Measurements from ENCODE around the gene ITGB1BP2. TPM values are rescaled to one million over a fixed set of nuclear protein-coding genes. Genes with fewer than 3 reads are reported as not detected.
"Not testable (repeated sequence)": the region's sequence is repeated elsewhere in the genome, so short reads cannot be mapped to it uniquely, and the experiment has no call there.

ITGB1BP2 gene
- total RNA-seq, 1 donor from 2014 or later, result 10.2 TPM

DNA sequence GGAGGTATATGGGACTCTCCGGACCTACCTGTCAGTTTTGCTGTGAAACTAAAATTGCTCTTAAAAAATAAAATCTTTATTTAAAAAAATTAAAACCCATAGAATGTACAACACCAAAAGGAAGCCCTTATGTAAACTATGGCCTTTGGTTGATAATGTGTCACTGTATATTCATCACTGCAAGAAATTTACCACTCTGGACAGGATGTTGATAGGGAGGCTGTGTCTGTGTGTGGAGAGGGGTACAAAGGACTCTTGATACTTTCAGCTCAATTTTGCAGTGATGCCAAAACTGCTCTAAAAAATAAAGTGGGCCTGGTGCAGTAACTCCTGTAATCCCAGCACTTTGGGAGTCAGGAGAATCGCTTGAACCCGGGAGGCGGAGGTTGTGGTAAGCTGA, 44.7 kb upstream of the ITGB1BP2 start:
- no peaks in the 10 kb centered on the region for H3K27me3 Mint-ChIP-seq (ENCODE audit: low read depth)
- H3K4me1 Mint-ChIP-seq, result peaks cover 19% of the 10 kb centered on the region
- TF ChIP-seq, protein P1, sequence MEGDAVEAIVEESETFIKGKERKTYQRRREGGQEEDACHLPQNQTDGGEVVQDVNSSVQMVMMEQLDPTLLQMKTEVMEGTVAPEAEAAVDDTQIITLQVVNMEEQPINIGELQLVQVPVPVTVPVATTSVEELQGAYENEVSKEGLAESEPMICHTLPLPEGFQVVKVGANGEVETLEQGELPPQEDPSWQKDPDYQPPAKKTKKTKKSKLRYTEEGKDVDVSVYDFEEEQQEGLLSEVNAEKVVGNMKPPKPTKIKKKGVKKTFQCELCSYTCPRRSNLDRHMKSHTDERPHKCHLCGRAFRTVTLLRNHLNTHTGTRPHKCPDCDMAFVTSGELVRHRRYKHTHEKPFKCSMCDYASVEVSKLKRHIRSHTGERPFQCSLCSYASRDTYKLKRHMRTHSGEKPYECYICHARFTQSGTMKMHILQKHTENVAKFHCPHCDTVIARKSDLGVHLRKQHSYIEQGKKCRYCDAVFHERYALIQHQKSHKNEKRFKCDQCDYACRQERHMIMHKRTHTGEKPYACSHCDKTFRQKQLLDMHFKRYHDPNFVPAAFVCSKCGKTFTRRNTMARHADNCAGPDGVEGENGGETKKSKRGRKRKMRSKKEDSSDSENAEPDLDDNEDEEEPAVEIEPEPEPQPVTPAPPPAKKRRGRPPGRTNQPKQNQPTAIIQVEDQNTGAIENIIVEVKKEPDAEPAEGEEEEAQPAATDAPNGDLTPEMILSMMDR (conservative IDR thresholded peaks at IDR 0.05), result no peak
- H3K36me3 Mint-ChIP-seq (ENCODE audit: low read depth), result no peaks in the 10 kb centered on the region
- peaks cover 2% of the 10 kb centered on the region for H3K9me3 Mint-ChIP-seq
- H3K27ac Mint-ChIP-seq (ENCODE audit: unreplicated experiment), result no peak overlapping the region
- H3K4me3 Mint-ChIP-seq, result peak overlapping the region; percentile 57
- DNase-seq (ENCODE audit: low read depth, low spot score), result no peak

DNA sequence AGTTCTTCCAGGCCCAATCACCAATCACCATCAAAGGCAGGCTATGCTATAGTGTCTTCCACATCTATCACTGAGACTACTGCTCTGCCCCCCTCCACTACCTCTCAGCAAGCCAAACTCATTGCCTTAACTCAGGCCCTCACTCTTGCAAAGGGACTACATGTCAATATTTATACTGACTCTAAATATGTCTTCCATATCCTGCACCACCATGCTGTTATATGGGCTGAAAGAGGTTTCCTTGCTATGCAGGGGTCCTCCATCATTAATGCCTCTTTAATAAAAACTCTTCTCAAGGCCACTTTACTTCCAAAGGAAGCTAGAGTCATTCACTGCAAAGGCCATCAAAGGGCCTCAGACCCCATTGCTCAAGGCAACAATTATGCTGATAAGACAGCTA, 32.9 kb upstream of the ITGB1BP2 start:
- not testable (repeated sequence) for H3K9me3 Mint-ChIP-seq; H3K4me1 Mint-ChIP-seq; H3K36me3 Mint-ChIP-seq (ENCODE audit: low read depth); DNase-seq (ENCODE audit: low read depth, low spot score); H3K4me3 Mint-ChIP-seq; H3K27me3 Mint-ChIP-seq (ENCODE audit: low read depth); H3K27ac Mint-ChIP-seq (ENCODE audit: unreplicated experiment)

DNA sequence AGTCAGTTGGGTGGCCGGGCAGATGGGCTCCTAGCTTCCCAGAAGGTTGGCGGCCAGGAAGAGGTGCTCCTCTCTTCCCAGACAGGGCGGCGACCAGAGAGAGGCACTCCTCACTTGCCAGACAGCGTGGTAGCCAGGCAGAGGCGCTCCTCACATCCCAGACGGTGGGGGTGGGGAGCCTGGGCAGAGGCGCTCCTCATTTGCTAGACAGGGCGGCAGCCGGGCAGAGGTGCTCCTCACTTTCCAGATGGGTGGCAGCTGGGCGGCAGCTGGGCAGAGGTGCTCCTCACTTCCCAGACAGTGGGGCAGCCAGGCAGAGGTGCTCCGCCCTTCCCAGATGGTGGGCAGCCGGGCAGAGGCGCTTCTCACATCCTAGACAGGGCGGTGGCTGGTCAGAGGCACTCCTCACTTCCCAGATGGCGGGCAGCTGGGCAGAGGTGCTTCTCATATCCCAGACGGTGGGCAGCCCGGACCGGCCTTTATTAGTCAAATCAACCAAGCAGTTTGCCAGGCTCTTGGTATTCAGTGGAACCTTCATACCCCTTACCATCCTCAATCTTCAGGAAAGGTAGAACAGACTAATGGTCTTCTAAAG, 31.7 kb upstream of the ITGB1BP2 start:
- peaks cover 5% of the 10 kb centered on the region for H3K36me3 Mint-ChIP-seq (ENCODE audit: low read depth)
- no peaks in the 10 kb centered on the region for H3K27me3 Mint-ChIP-seq (ENCODE audit: low read depth)
- H3K4me3 Mint-ChIP-seq, result no peak overlapping the region
- DNase-seq (ENCODE audit: low read depth, low spot score), result no peak
- peaks cover 8% of the 10 kb centered on the region for H3K9me3 Mint-ChIP-seq
- TF ChIP-seq, protein P1 (conservative IDR thresholded peaks at IDR 0.05), result no peak
- H3K27ac Mint-ChIP-seq (ENCODE audit: unreplicated experiment), result no peak overlapping the region
- H3K4me1 Mint-ChIP-seq, result no peaks in the 10 kb centered on the region

DNA sequence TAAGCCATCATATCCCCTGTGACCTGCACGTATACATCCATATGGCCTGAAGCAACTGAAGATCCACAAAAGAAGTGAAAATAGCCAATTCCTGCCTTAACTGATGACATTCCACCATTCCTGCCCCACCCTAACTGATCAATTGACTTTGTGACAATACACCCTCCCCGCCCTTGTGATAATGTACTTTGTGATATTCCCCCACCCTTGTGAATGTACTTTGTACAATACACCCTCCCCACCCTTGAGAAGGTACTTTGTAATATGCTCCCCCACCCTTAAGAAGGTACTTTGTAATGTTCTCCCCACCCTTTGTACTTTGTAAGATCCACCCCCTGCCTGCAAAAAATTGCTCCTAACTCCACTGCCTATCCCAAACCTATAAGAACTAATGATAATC, 29.2 kb upstream of the ITGB1BP2 start:
- not testable (repeated sequence) for H3K27ac Mint-ChIP-seq (ENCODE audit: unreplicated experiment); H3K9me3 Mint-ChIP-seq

DNA sequence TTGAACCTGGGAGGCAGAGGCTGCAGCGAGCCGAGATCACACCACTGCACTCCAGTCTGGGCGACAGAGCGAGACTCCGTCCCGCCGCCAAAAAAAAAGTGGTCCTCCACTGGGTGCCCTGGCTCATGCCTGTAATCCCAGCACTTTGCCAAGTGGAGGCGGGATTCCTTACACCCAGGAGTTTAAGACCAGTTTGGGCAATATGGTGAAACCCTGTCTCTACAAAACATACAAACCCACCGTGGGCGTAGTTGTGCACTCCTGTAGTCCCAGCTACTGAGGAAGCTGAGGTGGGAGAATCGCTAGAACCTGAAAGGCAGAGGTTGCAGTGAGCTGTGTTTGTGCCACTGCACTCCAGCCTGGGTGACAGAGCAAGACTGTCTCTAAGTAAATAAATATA, 20.2 kb upstream of the ITGB1BP2 start:
- peaks cover 22% of the 10 kb centered on the region for H3K4me1 Mint-ChIP-seq
- H3K27me3 Mint-ChIP-seq (ENCODE audit: low read depth); H3K27ac Mint-ChIP-seq (ENCODE audit: unreplicated experiment); DNase-seq (ENCODE audit: low read depth, low spot score); H3K4me3 Mint-ChIP-seq: not testable (repeated sequence)
- H3K36me3 Mint-ChIP-seq (ENCODE audit: low read depth), result peaks cover 18% of the 10 kb centered on the region
- peaks cover 11% of the 10 kb centered on the region for H3K9me3 Mint-ChIP-seq

More for the DNA sequence above, 29.2 kb upstream of the ITGB1BP2 start:
- DNase-seq (ENCODE audit: low read depth, low spot score); H3K4me1 Mint-ChIP-seq; H3K4me3 Mint-ChIP-seq; H3K27me3 Mint-ChIP-seq (ENCODE audit: low read depth); H3K36me3 Mint-ChIP-seq (ENCODE audit: low read depth): not testable (repeated sequence)

DNA sequence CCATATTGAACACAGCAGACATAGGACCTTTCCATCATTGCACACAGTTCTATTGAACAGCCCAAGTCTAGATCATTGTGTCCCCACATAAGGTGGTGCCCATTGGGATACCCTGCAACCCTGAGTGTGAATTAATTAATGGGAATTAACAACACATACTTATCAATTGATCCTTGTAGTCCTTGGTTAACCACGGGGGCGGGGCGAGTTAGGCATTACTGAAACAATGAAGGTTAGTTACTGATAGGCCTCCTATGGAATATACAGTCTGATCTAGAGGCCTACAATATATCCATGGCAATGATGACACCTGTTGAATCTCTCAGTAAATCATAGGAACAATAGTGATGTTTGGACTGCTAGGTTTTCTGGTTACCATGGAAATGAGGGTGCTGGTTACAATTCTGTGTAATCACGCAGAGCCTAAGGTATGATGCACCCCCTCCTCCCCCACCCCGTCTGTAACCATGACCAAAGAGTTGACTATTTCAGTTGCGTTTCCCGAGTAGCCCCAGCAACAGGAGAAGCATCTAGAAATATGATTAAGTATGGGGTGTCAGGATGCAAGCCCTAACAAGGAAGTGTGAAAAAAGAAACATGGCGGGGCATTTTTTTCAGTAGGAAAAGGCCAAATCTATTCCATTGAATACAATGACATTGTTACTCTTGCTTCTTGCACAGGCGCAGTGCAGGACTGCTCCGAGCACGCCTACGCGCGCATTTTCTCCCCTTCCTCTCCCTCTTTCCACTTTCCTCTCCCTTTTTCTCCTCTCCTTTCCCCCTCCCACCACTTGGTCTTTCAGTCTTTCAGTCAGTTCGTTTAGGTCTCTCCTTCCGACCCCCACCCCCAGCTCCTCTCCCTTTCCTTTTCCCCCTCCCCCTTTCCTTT, 18.8 kb upstream of the ITGB1BP2 start:
- Mint-ChIP-seq H3K4me3 (peak overlapping the region; percentile 99), H3K27me3 (ENCODE audit: low read depth) (peaks cover 3% of the 10 kb centered on the region), H3K9me3 (peaks cover 11% of the 10 kb centered on the region), H3K36me3 (ENCODE audit: low read depth) (peaks cover 18% of the 10 kb centered on the region), H3K4me1 (peaks cover 26% of the 10 kb centered on the region), H3K27ac (ENCODE audit: unreplicated experiment) (peak overlapping the region; percentile 98)
- TF ChIP-seq, protein P1 (conservative IDR thresholded peaks at IDR 0.05), result no peak
- no peak for DNase-seq (ENCODE audit: low read depth, low spot score)

All from neural crest cell (in vitro differentiated cells).